GM21528 (cell line): ENCODE measurements around the gene ALKBH1.

Experiments
- ATAC-seq: cut with Tn5 transposase; IDR thresholded peaks from one replicate; pipeline ENCODE4 v1.9.1; 2021; ENCODE audit warnings: mild to moderate bottlenecking, moderate library complexity; ENCODE audit not compliant: unreplicated experiment, low FRiP score

The ALKBH1 gene

GRCh38 chr14:77630111-77630510 lies 77.7 kb downstream of the ALKBH1 start:
- no peak for ATAC-seq

- no peak for ATAC-seq
Measured at GRCh38 chr14:77625360-77625759, 82.5 kb downstream of the ALKBH1 start.

GRCh38 chr14:77623201-77623600 lies 84.6 kb downstream of the ALKBH1 start:
- no peak for ATAC-seq
